ENCODE measurements around the gene NBEA. TPM values are rescaled to one million over a fixed set of nuclear protein-coding genes. Genes with fewer than 3 reads are reported as not detected.

NBEA gene
- total RNA-seq, 1 experiment from 2014 or later = 5.0 TPM

DNA sequence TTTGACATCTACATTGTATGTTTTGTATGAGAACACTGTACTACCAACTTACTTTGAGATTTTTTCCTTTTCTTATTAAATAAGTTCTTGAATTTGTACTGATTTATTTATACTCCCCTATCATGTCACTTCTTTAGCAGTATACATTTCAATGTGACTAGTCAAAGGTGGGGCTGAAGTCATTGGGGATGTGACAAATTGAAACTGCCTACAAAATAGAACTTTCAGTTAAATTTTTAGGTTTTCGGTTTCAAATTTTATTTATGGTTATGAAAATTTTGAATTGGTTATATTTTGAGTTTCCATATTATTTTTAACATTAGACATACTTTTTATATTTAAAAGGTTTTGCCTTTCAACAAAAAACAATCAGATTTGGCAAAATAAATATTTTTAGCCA, 221.6 kb downstream of the NBEA start:
- no peak for DNase-seq (ENCODE audit: extremely low read depth, low read depth)

DNA sequence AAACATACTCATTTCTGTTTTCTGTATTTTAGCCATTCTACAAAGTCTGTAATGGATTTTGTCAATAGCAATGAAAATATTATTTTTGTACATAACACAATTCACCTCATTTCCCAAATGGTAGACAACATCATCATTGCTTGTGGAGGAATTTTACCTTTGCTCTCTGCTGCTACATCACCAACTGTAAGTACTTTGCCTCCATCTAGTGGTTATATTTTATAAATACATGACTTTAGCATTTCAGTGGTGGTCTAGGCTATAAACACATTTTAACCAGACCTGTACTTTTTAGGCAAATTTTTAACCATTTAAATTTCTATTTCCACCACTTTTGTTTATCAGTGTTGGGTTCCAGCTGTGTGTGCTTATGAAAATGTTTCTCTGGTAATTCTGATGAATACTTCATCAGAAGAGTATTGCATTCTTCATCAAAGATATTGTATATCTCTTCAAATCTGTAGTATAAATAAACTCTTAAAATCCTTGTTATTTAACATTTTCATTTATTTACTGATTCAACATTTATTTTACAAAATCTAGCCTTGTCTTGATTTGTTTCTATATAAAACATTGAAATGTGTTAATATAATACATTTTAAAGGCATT, 222.4 kb downstream of the NBEA start:
- DNase-seq (ENCODE audit: extremely low read depth, low read depth) = peak; percentile 14

DNA sequence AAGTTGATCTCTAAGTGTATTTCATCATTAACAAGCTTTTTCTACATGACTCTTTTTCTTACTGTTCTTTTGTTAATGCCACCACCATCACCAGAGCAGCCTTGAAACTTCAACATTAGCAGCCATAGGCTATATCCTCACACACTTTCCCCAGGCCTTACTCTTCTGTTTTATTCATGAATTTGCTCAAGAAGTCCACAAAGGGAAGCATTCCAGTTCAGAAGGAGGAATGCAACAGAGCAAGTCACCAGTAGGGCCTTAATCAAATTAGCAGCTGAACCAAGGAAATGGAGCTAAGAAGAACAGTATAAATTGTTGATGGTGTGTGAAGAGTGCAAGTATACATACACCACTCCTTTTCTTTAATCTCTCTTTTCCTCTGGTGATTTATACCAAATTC, 223.1 kb downstream of the NBEA start:
- no peak for DNase-seq (ENCODE audit: extremely low read depth, low read depth)

DNA sequence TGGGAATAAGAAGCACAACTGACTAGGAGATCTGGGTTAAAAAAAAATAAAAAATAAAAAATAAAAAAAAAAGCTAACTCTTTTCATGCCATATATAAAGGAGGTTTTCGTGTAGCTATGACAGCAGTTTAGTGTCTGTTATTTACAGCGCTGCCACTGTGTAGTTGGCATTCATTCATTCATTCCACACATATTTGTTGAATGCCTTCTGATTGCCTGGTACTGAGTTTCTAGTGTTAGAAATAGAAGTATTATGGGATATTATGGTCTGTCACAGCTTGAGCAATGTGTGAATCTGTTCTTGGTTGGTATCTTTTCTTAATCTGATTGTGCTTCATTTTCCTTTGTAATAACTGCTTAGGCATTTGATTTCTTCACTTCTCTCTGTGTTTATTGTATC, 237.4 kb downstream of the NBEA start:
- peak; percentile 23 for DNase-seq (ENCODE audit: extremely low read depth, low read depth)

DNA sequence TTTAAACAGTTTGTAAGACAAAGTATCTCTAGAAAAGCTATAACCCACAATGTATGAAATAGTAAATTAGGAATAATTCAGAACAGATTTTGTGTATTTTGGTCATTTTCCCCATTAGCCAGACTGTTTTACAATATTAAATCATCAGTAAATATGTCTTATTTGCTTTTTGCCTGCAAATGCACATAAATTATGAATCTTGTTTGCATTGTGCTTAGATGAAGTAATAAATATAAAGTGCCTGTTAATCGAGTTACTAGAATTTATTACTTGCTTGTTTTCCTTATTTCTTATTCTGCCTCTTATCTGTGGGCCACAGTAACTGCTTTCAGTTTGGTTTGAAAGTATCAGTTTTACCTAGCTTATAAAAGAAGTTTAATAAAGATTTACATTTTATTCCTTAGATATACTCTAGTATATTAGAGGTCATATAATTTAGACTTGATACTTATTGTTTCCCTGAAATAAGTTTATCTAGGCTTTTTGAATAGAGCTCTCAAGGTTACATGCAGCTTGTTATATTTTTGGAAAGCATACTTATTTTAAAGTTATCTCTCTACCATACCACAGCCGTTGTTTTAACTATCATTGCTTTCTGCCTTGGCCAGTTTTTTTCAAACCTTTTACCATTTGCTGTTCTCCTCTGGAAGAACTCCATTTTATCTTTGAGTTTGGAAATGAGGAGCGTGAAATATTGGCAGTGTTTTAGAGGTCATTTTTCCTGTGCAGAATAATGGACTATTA, 238.0 kb downstream of the NBEA start:
- no peak for DNase-seq (ENCODE audit: extremely low read depth, low read depth)

DNA sequence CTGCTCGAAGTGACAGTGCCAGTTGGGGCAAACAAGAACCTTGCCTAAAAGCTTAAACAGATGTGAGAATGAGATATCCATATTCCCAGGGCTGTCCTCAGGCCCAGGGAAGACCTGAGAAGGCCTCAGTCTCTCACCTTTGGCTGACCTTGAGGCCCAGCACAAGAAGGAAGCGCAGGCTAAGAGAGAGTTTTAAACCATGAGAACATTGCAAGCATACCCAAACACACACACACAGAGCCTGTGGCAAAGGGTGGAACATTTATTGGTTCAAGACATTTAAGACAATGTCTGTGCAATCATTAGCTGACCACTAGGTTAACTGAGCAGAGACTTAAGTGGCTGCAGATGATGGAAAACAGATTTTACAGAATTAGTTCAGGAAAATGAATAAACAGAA, 248.2 kb downstream of the NBEA start:
- no peak for DNase-seq (ENCODE audit: extremely low read depth, low read depth)

DNA sequence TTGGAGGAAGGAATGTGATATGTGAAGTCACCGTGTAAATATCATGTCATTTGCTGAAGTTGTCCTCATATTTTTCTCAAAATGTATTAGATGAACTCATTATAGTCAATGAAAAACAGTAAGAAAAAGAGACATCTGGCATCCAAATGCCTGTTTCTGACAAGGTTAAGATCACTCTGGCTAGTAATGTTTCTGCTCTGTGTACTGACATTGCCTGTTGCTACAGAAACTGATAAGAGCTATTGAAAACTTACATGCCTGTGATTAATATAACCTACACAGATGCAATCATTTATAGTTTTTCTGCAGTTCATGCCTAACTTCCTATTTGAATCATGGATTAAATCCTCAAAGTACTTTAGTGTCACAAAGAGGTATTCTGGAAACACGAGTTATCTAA, 249.8 kb downstream of the NBEA start:
- DNase-seq (ENCODE audit: extremely low read depth, low read depth) = no peak

DNA sequence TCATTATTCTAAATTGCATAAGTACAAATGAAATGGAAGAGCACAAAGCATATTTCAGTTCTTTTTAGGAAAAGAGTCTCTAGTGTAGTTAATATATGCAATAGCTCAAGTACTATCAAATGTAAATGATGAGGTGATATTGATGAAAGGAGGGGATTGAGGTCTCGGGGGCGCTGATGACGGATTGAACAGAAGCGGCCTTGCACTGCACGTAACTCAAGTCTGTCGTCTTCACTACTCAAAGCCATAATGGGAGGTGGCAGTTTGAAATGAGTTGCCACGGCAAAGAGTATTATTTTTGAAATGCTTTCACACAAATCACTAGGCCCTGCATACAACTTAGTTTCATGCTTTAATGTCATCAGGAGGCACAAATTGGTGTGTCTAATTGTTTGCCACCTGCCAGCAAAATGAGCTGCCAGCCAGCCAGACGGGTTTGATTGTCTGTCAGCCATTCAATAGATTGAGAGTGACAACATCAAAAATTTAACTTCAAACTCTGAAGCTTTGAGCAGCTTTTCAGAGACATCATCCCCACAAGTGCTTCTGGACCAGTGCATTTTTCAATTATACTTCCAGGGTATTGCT, 256.6 kb downstream of the NBEA start:
- DNase-seq (ENCODE audit: extremely low read depth, low read depth) = no peak

DNA sequence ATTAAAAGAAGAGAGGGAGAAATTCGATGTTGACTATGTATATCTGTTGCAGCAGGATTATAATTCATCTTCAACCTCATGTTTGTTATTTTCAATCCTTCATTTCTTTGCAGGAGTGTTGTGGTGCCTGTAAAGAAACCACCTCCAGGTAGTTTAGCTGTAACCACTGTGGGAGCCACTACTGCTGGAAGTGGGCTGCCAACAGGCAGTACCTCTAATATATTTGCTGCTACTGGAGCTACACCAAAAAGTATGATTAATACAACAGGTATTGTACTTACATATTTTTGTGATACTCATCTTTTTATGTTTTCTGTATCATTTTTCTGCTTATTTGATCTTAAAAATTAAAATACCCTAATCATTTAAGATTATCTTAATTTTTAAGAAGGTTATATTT, 266.5 kb downstream of the NBEA start:
- no peak for DNase-seq (ENCODE audit: extremely low read depth, low read depth)

DNA sequence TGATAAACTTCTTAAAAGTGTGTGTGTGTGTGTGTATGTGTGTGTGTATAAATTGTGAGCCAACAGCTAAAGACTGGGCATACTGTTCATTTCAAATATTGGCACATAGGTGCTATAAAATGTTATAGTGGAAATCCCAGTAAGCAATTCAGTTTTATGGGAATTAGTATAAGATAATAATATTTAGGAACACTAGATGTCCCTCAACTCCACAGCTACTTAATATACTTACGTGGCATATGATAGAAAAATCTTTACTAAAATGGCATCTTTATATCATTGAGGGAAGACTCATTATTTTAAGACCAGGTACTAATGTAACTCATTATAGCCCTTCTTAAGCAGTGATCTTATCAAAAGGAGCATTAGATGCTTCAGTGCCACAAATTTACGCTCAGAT, 268.2 kb downstream of the NBEA start:
- no peak for DNase-seq (ENCODE audit: extremely low read depth, low read depth)

DNA sequence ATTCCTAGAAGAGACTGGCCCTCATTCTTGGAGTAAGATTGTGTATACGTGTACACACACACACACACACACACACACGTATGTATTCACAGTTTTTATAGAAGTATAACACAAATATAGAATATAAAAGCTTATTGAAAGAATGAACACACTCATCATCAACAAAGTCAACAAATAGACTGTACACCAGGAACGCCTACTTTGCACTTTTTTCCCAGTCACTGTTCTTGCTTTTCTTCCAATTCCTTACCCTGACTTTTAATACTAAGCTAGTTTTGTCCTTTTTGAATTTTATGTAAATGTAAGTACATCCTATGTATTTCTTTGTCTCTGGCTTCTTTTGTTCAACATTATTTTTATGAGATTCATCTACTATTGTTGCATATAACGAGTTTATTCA, 269.9 kb downstream of the NBEA start:
- no peak for DNase-seq (ENCODE audit: extremely low read depth, low read depth)

DNA sequence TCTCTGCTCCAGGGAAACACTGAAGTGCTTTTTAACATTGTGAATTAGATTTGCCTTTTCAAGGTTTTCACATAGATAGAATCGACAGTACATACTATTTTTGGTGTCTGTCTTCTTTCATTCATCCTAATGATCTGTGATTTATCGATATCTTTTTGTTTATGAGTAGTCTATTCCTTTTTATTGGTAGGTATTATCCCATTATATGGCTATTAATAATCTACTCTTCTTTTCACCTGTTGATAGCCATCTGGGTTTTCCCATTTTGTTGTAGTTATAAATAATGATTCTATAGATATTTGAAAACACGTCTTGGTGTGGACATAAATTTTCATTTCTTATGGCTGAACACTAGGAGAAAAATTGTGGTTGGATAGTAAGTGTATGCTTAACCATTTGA, 271.8 kb downstream of the NBEA start:
- no peak for DNase-seq (ENCODE audit: extremely low read depth, low read depth)

DNA sequence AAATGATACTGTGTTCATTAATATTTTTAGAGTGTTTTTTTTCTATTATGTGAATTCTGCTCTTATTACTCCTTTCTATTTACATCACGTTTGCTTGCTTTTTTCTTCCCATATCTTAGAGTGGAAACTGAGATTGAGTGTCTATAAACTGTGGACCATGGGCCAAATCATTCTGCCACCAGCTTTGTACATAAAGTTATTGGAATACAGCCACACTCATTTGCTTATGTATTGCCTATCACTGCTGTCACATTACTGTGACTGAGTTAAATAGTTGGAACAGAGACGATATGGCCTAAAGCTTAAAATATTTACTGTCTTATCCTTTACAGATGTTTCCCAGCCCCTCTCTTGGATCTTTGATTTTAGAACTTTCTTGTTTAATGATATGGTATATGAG, 274.1 kb downstream of the NBEA start:
- DNase-seq (ENCODE audit: extremely low read depth, low read depth) = no peak

DNA sequence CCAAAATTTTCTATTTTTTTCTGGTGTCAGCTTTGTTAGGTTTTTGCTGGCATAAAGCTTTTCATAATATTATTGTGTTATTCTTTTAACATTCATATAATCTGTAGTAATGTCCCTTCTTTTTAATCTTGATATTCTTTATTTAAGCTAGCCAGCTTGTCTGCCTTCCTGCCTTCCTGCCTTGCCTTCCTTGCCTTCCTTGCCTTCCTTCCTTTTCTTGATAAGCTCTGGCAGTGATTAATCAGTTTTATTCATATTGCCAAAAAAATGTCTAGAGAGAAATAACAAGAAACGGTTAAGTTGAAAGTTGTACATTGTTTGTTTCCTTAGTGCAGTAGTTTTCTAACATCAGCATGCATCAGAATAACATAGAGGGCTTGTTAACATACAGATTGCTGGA, 277.0 kb downstream of the NBEA start:
- DNase-seq (ENCODE audit: extremely low read depth, low read depth) = no peak

DNA sequence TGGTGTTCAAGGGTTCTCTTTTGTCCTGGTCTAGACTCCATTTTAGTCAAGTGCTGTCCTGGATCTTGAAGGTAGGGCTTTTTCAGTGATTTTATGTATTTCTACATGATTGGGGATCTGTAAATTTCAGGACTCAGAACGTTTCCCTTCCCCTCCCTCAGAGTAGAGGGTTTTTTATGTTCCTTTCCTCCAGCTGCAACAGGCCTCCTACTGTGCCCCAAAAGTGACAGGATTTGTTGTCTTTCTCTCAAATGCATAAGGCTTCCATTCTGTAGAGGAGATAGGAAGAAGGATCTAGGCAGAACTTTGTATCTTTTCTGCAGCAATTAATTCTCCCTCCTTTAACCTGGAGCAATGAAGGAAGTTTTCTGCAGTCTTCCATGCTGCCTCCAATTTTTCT, 283.1 kb downstream of the NBEA start:
- DNase-seq (ENCODE audit: extremely low read depth, low read depth) = no peak

DNA sequence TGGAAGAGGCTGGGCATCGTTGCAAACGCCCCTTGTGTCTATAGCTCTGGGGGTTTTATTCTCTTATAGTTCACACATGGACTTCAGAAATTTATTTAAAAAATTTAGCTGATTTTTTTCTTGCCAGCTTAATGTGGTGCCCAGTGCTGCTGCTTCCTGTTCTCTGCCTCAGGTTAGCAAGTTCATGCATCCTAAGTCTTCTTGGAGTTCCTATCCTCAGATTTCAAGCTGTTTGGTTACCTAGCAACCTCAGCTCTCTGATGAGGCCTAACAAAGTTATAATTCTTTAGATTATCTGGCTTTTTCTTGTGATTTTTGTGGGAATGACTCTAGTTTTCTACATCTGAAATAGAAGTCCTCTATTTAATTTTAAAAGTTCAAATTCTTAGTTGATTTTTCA, 283.5 kb downstream of the NBEA start:
- DNase-seq (ENCODE audit: extremely low read depth, low read depth) = no peak

DNA sequence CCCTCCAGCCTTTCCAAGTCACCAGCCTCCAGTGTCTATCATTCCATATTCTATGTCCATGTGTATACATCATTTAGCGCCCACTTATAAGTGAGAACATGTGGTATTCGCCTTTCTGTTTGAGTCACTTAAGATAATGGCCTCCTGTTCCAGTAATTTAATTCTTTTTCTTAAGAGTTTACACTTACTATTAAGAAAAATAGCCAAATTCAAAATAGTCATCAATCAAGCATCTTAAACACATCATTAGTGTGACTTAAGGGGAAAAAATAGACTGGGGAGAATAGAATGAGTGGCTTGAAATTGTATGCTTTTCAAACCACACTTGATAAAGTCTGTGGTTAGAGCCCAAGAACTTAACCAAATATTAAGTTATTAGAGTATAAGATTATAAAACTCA, 286.5 kb downstream of the NBEA start:
- no peak for DNase-seq (ENCODE audit: extremely low read depth, low read depth)

DNA sequence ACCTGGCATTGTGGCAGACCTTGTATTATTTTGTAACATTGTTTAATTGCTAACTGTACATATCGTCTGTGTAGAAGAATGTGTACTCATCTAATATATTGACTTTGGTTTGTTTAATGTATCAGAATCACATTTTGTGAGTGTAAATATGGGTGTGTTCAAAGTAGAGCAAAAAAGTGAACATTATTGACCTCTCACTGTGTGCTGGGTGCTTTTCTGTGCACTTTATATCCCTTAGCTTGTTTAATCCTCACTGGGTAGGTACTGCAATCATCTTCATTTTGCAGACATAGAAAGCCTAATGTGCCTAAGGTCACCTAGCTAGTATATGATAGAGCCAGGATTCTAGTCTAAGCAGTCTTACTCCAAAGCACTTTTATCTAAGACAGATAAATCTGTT, 289.4 kb downstream of the NBEA start:
- no peak for DNase-seq (ENCODE audit: extremely low read depth, low read depth)

DNA sequence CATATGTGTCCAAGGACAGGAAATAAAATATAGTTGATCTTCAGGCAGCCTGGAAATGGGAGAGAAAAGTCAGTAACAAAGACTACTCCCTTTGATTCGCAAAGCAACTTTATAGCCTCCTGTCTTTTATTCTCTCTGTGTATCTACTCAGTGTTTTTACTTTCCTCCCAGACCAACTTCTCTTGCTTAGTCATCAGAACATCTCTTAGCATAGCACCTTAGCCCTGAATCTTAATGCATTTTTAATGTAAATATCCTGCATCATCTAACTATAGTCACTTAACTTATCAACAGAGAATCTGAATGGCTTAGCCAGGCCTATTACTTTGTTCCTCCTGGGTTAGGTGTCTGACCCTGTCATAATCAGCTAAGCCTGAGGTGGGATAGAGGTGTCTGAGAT, 296.2 kb downstream of the NBEA start:
- no peak for DNase-seq (ENCODE audit: extremely low read depth, low read depth)

DNA sequence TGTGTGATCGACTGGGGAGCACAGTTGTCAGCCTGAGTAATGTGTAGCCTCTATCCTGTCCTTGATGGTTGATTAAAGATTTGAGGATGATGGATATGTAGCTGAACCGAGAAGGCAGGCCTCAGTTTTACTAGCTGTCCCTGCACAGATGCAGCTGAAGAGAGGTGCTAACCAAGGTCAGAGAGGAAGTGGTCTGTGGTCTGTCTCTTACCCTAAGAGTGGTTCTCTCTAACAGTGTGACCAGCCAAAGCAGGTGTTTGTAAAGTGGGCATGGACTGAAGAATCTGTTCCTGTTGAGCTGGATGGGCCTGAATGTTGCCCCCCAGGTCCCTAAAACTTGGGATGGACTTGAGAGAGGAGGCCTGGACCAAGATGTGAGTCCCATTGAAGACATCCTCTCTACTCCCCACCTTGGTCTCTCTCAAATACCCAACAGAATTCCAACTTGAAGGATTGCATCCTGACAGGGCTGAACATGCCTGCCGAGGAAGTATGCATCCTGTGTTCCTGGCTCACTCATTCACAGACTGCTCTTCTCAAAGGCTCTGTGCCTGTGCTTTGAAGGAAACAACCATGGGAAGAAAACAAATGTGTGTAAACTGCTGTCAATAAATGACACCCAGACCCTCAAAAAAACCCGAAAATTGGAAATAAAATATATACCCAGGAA, 310.6 kb downstream of the NBEA start:
- no peak for DNase-seq (ENCODE audit: extremely low read depth, low read depth)

DNA sequence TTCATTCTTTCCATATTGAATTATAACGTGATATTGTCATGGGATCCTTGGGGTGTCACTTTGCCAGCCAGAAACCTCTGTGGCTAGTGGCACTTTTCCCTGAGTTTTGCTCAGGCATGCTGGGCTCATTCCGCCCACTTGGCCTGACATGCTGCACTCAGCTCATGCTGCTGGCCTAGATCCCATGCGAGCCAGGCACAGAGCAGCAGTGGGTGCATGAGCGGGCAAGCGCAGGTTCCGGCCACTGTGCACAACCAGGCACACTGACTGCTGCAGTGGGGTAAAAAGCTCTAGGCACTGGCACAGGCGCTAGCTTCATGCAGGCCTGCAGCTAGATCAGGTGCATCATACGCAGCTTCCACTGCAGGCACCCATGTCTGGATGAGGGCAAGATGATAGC, 313.2 kb downstream of the NBEA start:
- DNase-seq (ENCODE audit: extremely low read depth, low read depth) = no peak
